Measurements from ENCODE around the gene ORMDL1.
A peak's percentile ranks its signal among the peaks of the same experiment; 100 is the strongest.

ORMDL1 gene

GRCh38 chr2:189783927-189784867 lies at the start of gene ORMDL1, which contains the start of gene PMS1:
ORMDL1 (minus strand) TSS chr2:189784339; CDS start chr2:189782595, 1,744 bp downstream.
PMS1 (plus strand) TSS chr2:189784450; CDS start chr2:189791810, 7,360 bp downstream.
- peak; percentile 95 for DNase-seq (ENCODE audit: low spot score)
- no peak for TF ChIP-seq CTCF (IDR thresholded peaks at IDR 0.05; ENCODE audit: extremely low read depth, missing control alignments)

- DNase-seq (ENCODE audit: low spot score): no peak
- no peak for TF ChIP-seq CTCF (IDR thresholded peaks at IDR 0.05; ENCODE audit: extremely low read depth, missing control alignments)
These were observed 46.4 kb upstream of the ORMDL1 start for GRCh38 chr2:189830510-189830909.

- DNase-seq (ENCODE audit: low spot score): no peak
- no peak for TF ChIP-seq CTCF (IDR thresholded peaks at IDR 0.05; ENCODE audit: extremely low read depth, missing control alignments)
These were observed 45.1 kb upstream of the ORMDL1 start for GRCh38 chr2:189829102-189829833.

GRCh38 chr2:189826039-189826438 lies 41.9 kb upstream of the ORMDL1 start:
- TF ChIP-seq CTCF (IDR thresholded peaks at IDR 0.05; ENCODE audit: extremely low read depth, missing control alignments): no peak

GRCh38 chr2:189824694-189825396 lies 40.7 kb upstream of the ORMDL1 start:
- no peak for DNase-seq (ENCODE audit: low spot score)
- no peak for TF ChIP-seq CTCF (IDR thresholded peaks at IDR 0.05; ENCODE audit: extremely low read depth, missing control alignments)

More at GRCh38 chr2:189826039-189826438, 41.9 kb upstream of the ORMDL1 start:
- DNase-seq (ENCODE audit: low spot score): no peak

GRCh38 chr2:189821953-189822748 lies 38.0 kb upstream of the ORMDL1 start:
- TF ChIP-seq CTCF (IDR thresholded peaks at IDR 0.05; ENCODE audit: extremely low read depth, missing control alignments): no peak
- no peak for DNase-seq (ENCODE audit: low spot score)
